Tongue (tissue), 2 donors: Measurements from ENCODE around the gene MED1. TPM values are rescaled to one million over a fixed set of nuclear protein-coding genes. Genes with fewer than 3 reads are reported as not detected.
A peak's percentile ranks its signal among the peaks of the same experiment; 100 is the strongest.
"Not testable (repeated sequence)": the region's sequence is repeated elsewhere in the genome, so short reads cannot be mapped to it uniquely, and the experiment has no call there.

Experiments
- DNase-seq: peaks from one replicate; pipeline ENCODE4 v3.0.0-alpha.2; 2015
- total RNA-seq: library from RNA; depleted of rRNA; stranded (reverse); fragments of >200 nt; gene quantifications from one replicate; pipeline ENCODE4 v1.2.3, GENCODE V29; 2014

Gene MED1
- 20.6 TPM for total RNA-seq

GRCh38 chr17:39450847-39451581 lies at the start of gene MED1:
TSS of gene MED1 (minus strand) at chr17:39451263. CDS start at chr17:39451062, 201 bp downstream.
- peak; percentile 99 for DNase-seq

DNA sequence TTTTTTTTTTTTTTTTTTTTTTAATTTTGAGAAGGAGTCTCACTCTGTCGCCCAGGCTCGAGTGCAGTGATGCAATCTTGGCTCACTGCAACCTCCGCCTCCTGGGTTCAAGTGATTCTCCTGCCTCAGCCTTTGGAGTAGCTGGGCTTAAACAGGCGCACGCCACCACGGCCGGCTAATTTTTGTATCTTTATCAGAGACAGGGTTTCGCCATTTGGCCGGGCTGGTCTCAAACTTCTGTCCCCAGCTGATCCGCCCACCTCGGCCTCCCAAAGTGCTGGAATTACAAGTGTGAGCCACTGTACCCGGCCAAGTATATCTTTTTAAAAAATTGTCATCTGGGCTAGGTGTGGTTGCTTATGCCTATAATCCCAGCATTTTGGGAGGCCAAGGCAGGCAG lies 45.9 kb upstream of the MED1 start:
- DNase-seq, result not testable (repeated sequence)

GRCh38 chr17:39487946-39488345 lies 36.9 kb upstream of the MED1 start:
- DNase-seq, result no peak

GRCh38 chr17:39487490-39487889 lies 36.4 kb upstream of the MED1 start:
- not testable (repeated sequence) for DNase-seq

- no peak for DNase-seq
These were observed 35.2 kb upstream of the MED1 start for GRCh38 chr17:39486242-39486641.

DNA sequence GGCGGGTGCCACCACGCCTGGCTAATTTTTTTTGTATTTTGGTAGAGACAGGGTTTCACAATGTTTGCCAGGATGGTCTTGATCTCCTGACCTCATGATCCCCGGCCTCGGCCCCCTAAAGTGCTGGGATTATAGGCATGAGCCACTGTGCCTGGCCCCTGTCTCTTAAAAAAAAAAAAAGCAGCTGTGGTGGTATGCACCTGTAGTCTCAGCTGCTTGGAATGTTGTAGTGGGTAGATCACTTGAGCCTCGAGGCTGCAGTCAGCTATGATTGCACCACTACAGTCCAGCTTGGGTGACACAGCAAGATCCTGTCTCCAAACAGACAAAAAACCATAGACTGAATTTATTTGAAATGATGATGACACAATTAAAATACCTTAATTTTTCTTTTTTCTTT lies 34.5 kb upstream of the MED1 start:
- DNase-seq, result no peak

DNA sequence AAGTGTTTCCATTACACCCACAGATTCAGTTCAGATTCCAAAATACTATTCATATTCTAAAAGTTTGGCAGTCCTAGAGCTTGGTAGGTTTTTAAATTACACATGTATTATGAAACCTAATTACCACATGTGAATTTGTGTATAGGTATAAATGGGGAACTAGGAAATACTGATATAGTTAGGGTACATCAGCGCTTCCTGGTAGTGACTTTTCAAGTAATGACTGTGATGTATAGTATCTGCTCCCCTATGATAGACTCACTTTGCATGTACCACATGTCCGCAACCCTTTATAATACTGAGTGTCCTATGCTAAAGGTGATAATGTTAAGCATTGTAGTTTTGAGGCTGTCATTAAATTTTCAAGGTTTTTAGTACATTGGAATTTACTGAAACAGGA lies 33.1 kb upstream of the MED1 start:
- no peak for DNase-seq

DNA sequence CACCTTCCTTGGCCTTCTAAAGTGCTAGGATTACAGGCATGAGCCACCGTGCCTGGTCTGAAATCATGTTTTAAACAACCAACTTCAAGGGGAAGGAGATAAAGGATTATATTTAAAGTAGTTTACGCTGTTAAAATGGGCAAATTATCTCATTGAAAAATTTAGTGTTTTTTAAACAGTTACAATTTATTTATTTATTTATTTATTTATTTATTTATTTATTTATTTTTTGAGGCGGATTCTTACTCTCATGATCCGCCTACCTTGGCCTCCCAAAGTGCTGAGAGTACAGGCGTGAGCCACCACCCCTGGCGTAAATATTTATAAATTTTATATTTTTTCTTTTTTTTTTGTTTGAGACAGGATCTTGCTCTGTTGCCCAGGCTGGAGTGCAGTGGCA lies 32.4 kb upstream of the MED1 start:
- no peak for DNase-seq

GRCh38 chr17:39479631-39480030 lies 28.6 kb upstream of the MED1 start:
- not testable (repeated sequence) for DNase-seq

- no peak for DNase-seq
These were observed 22.2 kb upstream of the MED1 start for GRCh38 chr17:39473310-39473709.

DNA sequence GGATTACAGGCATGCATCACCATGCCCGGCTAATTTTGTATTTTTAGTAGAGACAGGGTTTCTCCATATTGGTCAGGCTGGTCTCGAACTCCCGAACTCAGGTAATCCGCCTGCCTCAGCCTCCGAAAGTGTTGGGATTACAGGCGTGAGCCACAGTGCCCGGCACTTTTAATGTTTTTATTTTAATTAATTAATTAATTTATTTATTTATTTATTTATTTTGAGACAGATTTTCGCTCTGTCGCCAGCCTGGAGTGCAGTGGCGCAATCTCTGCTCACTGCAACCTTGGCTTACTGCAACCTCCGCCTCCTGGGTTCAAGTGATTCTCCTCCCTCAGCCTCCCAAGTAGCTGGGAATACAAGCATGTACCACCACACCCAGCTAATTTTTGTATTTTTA lies 17.5 kb upstream of the MED1 start:
- DNase-seq, result not testable (repeated sequence)

DNA sequence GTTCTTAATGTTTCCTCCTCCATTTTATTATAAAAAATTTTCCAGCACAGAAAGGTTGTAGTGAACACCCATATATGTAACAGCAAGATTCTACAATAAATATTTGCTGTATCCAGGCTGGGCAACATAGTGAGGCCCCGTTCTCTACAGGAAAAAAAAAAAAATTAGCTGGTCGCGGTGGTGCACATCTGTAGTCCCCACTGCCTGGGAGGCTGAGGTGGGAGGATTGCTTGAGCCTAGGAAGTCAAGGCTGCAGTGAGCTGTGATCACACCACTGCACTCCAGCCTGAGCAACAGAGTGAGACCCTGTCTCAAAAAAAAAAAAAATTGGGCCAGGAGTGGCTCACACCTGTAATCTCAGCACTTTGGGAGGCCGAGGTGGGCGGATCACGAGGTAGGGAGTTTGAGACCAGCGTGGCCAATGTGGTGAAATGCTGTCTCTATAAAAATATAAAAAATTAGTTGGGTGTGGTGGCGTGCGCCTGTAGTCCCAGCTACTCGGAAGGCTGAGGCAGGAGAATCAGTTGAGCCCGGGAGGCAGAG lies 13.6 kb upstream of the MED1 start:
- not testable (repeated sequence) for DNase-seq

DNA sequence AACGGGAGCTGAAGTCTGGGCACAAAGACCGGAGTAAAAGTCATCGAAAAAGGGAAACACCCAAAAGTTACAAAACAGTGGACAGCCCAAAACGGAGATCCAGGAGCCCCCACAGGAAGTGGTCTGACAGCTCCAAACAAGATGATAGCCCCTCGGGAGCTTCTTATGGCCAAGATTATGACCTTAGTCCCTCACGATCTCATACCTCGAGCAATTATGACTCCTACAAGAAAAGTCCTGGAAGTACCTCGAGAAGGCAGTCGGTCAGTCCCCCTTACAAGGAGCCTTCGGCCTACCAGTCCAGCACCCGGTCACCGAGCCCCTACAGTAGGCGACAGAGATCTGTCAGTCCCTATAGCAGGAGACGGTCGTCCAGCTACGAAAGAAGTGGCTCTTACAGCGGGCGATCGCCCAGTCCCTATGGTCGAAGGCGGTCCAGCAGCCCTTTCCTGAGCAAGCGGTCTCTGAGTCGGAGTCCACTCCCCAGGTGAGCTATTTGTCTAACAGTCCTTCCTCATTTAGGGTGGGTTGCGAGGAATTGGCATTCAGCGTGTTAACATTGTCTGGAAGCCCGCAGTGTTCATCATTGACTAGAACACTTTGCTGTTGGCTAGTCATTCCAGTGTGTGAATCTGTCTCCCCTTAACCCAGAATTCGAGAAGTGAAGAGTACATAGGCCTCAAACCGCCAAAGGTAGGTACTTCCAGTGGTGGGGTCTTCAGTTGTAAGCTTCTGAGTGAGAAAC lies 11.7 kb upstream of the MED1 start:
- no peak for DNase-seq

GRCh38 chr17:39461926-39462569 lies 11.0 kb upstream of the MED1 start:
- DNase-seq, result no peak

DNA sequence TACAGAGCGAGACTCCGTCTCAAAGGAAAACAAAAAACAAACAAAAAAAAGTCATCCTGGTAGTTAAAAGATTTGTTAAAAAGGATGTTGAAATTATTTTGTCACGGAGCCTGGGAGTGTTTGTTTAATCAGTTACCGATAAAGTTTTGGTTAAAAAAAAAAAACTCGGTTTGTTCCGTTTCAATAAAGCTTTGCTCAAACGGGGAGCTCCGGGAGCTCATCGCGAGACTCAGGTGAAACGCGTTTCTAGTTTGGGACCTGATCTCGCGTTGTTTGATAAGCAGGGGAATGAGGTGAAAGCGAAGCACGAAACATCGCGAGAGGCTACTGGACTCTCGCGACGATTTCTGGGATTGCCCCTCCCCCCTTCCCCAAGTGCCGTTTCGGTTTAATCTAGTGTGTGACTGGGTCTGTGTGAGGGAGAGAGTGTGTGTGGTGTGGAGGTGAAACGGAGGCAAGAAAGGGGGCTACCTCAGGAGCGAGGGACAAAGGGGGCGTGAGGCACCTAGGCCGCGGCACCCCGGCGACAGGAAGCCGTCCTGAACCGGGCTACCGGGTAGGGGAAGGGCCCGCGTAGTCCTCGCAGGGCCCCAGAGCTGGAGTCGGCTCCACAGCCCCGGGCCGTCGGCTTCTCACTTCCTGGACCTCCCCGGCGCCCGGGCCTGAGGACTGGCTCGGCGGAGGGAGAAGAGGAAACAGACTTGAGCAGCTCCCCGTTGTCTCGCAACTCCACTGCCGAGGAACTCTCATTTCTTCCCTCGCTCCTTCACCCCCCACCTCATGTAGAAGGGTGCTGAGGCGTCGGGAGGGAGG lies 10.3 kb upstream of the MED1 start, which contains the start of gene CDK12:
TSS of gene CDK12 (plus strand) at position 374 of the 813 bp plus-strand sequence. CDS start 586 bp downstream, outside the sequence.
- peak; percentile 100 for DNase-seq

DNA sequence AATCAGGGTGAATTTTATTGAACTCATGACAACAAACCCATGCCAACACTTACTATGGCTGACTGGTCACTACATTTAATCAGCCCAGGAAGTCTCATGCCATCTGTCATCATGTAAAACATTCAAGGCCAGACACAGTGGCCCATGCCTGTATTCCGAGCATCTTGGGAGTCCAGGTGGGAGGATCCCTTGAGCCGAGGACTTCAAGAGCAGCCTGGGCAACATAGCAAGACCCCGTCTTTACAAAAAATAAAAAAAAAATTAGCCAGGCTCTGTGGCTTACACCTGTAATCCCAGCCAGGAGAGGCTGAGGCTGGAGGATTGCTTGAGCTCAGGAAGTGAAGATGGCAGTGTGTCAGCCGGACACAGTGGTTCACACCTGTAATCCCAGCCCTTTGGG lies 4.9 kb upstream of the MED1 start:
- no peak for DNase-seq

GRCh38 chr17:39450051-39450450 lies 1.0 kb downstream of the MED1 start:
- DNase-seq, result no peak

DNA sequence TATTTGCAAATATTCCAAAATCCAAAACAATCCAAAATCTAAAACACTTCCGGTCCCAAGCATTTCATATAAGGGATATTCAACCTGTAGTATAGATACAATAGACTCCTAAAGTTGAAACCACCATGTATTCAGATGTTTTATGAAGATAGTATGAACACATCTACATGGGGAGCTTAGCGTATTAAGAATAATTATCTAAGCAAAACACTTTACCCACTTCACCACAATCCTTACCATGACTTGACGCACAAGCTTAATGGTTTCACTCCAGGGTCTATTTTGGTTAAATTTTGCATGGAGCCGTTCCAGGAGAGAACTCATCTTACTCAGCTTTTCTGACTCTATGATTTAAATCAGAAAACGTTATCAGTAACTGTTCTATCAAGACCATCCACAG lies 3.5 kb downstream of the MED1 start:
- DNase-seq, result no peak

GRCh38 chr17:39443326-39443725 lies 7.7 kb downstream of the MED1 start:
- no peak for DNase-seq

DNA sequence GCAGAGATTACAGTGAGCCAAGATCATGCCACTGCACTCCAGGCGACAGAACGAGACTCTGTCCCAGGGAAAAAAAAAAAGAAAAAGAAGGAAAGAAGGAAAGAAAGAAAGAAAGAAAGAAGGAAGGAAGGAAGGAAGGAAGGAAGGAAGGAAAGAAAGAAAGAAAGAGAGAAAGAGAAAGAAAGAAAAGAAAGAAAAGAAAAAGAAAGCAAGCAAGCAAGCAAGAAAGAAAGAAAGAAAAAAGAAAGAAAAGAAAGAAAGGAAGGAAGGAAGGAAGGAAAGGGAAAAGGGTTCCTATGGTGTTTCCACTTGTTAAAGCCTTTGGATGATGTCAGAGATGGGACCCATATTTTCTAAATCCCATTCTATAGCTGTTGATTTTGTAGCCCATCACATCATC lies 11.2 kb downstream of the MED1 start:
- not testable (repeated sequence) for DNase-seq

GRCh38 chr17:39429600-39429999 lies 21.5 kb downstream of the MED1 start:
- DNase-seq, result no peak

DNA sequence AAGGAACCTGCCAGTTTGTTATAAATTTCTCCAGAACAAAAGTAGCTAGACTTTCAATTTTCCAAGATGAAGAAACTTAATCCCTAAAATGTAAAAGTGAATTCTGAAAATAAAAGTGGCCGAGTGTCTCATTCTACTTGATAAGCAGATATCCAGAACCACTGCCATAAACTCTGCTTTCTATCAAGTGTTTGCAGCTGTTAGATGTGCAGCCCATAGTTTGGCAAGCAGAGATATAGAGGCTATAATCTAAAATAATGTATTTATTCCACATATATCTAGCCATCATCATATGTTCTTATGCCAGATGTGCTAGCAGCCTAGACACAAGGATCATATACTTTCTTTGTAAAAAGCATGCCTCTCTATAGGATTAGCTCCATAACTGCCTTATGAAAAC lies 34.9 kb downstream of the MED1 start:
- no peak for DNase-seq
